Keratinocyte (primary cell): ENCODE data around the gene ZBP1. TPM values are rescaled to one million over a fixed set of nuclear protein-coding genes. Genes with fewer than 3 reads are reported as not detected.

Source experiments
- DNase-seq: peaks from one replicate; pipeline ENCODE4 v3.0.0-alpha.2; 2011; ENCODE audit warnings: low read depth, missing footprints, low spot score
- FAIRE-seq: peaks from 2 replicates; lab custom pipeline; 2011; peaks lifted over from hg19 to GRCh38; lab: Jason Lieb, UNC
- H2AFZ ChIP-seq: 2 replicates; pipeline ENCODE4 v1.6.0; 2012; ENCODE audit warnings: low read length, control low read depth, inconsistent platforms; ENCODE audit not compliant: control insufficient read depth
- H3K27ac ChIP-seq: 2 replicates; pipeline ENCODE4 v1.5.1; 2011; ENCODE audit warnings: low read length; ENCODE audit not compliant: control insufficient read depth, insufficient read depth
- H3K27me3 ChIP-seq: 3 replicates; pipeline ENCODE4 v1.6.0; 2011; ENCODE audit warnings: low read length; ENCODE audit not compliant: control insufficient read depth, insufficient read depth; ENCODE audit errors: extremely low read depth
- H3K36me3 ChIP-seq, 2 experiments: 2 replicates in 1 of 2; 3 replicates in 1 of 2; pipeline ENCODE4 v1.5.1; 2011; ENCODE audit warnings: low read length in 2 of 2, mild to moderate bottlenecking in 1 of 2; ENCODE audit not compliant: control insufficient read depth in 2 of 2, insufficient read depth in 2 of 2; ENCODE audit errors: extremely low read depth in 1 of 2
- H3K4me1 ChIP-seq: 3 replicates; pipeline ENCODE4 v1.5.1; 2011; ENCODE audit warnings: low read length; ENCODE audit not compliant: control insufficient read depth, insufficient read depth; ENCODE audit errors: extremely low read depth
- H3K4me2 ChIP-seq: 3 replicates; pipeline ENCODE4 v1.6.0; 2011; ENCODE audit warnings: low read depth, low read length; ENCODE audit not compliant: control insufficient read depth, insufficient read depth; ENCODE audit errors: extremely low read depth
- H3K4me3 ChIP-seq, 3 experiments: fragments of 200-600 bp in 1 of 3; sonication (generic) in 1 of 3; 2 replicates in 2 of 3; 3 replicates in 1 of 3; pipeline ENCODE4 v1.5.1; 2011 to 2016; ENCODE audit warnings: low read length in 3 of 3, mild to moderate bottlenecking in 3 of 3, control low read depth in 2 of 3, inconsistent platforms in 1 of 3, low read depth in 1 of 3, mixed read lengths in 1 of 3, mixed run types in 1 of 3, moderate library complexity in 1 of 3; ENCODE audit not compliant: control insufficient read depth in 2 of 3, insufficient read depth in 2 of 3; ENCODE audit errors: extremely low read depth in 1 of 3
- H3K79me2 ChIP-seq: 2 replicates; pipeline ENCODE4 v1.6.0; 2012; ENCODE audit warnings: low read length; ENCODE audit not compliant: control insufficient read depth, insufficient read depth
- H3K9ac ChIP-seq: 3 replicates; pipeline ENCODE4 v1.6.0; 2011; ENCODE audit warnings: low read length; ENCODE audit not compliant: control insufficient read depth, insufficient read depth; ENCODE audit errors: extremely low read depth
- H3K9me1 ChIP-seq: 3 replicates; pipeline ENCODE4 v1.6.0; 2011; ENCODE audit warnings: low read length; ENCODE audit not compliant: control insufficient read depth, insufficient read depth; ENCODE audit errors: extremely low read depth
- H3K9me3 ChIP-seq: 2 replicates; pipeline ENCODE4 v1.5.1; 2012; ENCODE audit warnings: low read depth, low read length; ENCODE audit not compliant: control insufficient read depth
- H4K20me1 ChIP-seq: 3 replicates; pipeline ENCODE4 v1.6.0; 2011; ENCODE audit warnings: low read length; ENCODE audit not compliant: control insufficient read depth, insufficient read depth; ENCODE audit errors: extremely low read depth
- EZH2 ChIP-seq: IDR thresholded peaks from one replicate; pipeline ENCODE4 v1.6.1; 2012; ENCODE audit warnings: inconsistent platforms, mild to moderate bottlenecking, low read length, moderate library complexity
- dilution Hi-C: fragments of 300-500 bp; cut with MboI; formaldehyde crosslinking; loops from one replicate; pipeline ENCODE4 v1.7.0; 2020; ENCODE audit warnings: low sequenced_read_pairs; ENCODE audit not compliant: extremely low pct_ligation_motif_present
- polyA plus RNA-seq, 5 experiments: library from polyadenylated mRNA; depleted of rRNA in 3 of 5; stranded (reverse) in 3 of 5; stranded (forward) in 1 of 5; unstranded in 1 of 5; fragments of >200 nt; gene quantifications; 1 replicate in 1 of 5; 2 replicates in 3 of 5; 3 replicates in 1 of 5; pipeline versions ENCODE4 v1.2.1 to v1.2.3, GENCODE V29; 2011 to 2012; ENCODE audit warnings: missing spikeins in 2 of 5, low read depth in 1 of 5, low replicate concordance in 1 of 5
- TF ChIP-seq, protein P1 (sequence below), 3 experiments: IDR thresholded peaks in 1 of 3; conservative IDR thresholded peaks in 1 of 3; optimal IDR thresholded peaks in 1 of 3; 2 replicates in 2 of 3; 3 replicates in 1 of 3; pipeline versions ENCODE3 to v1.5.1; 2011; ENCODE audit warnings: low read length in 3 of 3, mild to moderate bottlenecking in 3 of 3, moderate library complexity in 2 of 3, control low read depth in 1 of 3, inconsistent platforms in 1 of 3; ENCODE audit not compliant: insufficient read depth in 2 of 3; ENCODE audit errors: extremely low read depth in 1 of 3

ZBP1 gene
- polyA plus RNA-seq, 1 donor (not counting 4 experiments of a cell fraction or from before 2014, with no cell fraction given): 0.08 TPM

DNA sequence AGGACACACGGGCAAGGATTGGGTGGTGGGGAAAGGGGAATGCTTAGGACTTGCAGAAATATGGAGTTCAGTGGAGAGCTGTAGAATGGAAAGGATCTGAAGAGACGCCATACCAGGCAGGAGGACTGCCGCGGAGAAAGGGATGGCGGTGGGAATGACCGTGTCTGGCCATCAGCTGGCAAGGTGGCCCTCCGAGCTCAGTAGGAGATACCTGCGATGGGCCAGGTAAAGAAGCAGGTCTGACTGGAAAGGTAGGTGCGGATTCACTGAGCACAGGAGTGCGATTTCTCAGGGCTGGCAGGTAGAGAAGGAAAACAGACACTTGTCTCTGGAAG is 33.3 kb downstream of the ZBP1 start:
- no peak for FAIRE-seq

DNA sequence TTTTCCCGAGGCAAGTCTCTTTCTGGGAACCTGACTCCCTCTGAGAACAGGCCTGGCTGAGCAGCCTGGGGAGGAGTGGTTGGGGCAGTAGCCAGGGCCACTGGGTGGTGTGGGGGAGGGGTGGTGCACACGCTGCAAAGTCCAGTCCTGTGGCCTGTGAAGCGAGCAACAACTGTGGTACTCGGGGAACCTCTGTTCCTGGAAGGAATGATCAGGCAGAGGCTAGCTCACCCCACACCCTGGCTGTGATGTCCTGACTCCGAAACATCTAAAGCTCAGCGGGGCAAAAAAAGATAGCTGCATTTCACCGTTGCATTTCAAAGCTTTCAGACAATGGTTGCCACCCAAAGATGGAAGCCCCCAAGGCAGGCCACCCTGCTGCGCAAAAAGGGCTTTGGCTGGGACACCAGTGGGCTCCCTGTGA is 33.8 kb downstream of the ZBP1 start:
- no peak for DNase-seq

More for the DNA sequence above, 33.3 kb downstream of the ZBP1 start:
- H3K4me1 ChIP-seq: no peaks in the 10 kb centered on the region
- no peak overlapping the region for H2AFZ ChIP-seq
- no peak for TF ChIP-seq EZH2
- TF ChIP-seq, protein P1, sequence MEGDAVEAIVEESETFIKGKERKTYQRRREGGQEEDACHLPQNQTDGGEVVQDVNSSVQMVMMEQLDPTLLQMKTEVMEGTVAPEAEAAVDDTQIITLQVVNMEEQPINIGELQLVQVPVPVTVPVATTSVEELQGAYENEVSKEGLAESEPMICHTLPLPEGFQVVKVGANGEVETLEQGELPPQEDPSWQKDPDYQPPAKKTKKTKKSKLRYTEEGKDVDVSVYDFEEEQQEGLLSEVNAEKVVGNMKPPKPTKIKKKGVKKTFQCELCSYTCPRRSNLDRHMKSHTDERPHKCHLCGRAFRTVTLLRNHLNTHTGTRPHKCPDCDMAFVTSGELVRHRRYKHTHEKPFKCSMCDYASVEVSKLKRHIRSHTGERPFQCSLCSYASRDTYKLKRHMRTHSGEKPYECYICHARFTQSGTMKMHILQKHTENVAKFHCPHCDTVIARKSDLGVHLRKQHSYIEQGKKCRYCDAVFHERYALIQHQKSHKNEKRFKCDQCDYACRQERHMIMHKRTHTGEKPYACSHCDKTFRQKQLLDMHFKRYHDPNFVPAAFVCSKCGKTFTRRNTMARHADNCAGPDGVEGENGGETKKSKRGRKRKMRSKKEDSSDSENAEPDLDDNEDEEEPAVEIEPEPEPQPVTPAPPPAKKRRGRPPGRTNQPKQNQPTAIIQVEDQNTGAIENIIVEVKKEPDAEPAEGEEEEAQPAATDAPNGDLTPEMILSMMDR (optimal IDR thresholded peaks at IDR 0.05 in 1 of 3, IDR thresholded peaks at IDR 0.05 in 1 of 3, conservative IDR thresholded peaks at IDR 0.05 in 1 of 3; ENCODE audit: extremely low read depth in 1 of 3, insufficient read depth in 2 of 3, low read length in 3 of 3): no peak
- no peaks in the 10 kb centered on the region for H3K9me1 ChIP-seq
- H3K4me2 ChIP-seq: no peak overlapping the region
- no peak overlapping the region for H3K27ac ChIP-seq
- peaks cover 51% of the 10 kb centered on the region for H3K27me3 ChIP-seq
- dilution Hi-C loops: no loop called here
- no peaks in the 10 kb centered on the region for H3K79me2 ChIP-seq
- peaks cover 3% of the 10 kb centered on the region for H4K20me1 ChIP-seq
- no peaks in the 10 kb centered on the region for H3K36me3 ChIP-seq
- no peak overlapping the region for H3K4me3 ChIP-seq
- DNase-seq: no peak
- no peak overlapping the region for H3K9ac ChIP-seq
- peaks cover 6% of the 10 kb centered on the region for H3K9me3 ChIP-seq

More for the DNA sequence above, 33.8 kb downstream of the ZBP1 start:
- dilution Hi-C loops: no loop called here
- Histone ChIP-seq H3K27ac (no peak overlapping the region), H4K20me1 (peaks cover 3% of the 10 kb centered on the region), H3K4me2 (no peak overlapping the region), H3K36me3 (no peaks in the 10 kb centered on the region), H3K4me3 (no peak overlapping the region), H3K4me1 (no peaks in the 10 kb centered on the region), H3K9ac (no peak overlapping the region), H2AFZ (no peak overlapping the region), H3K9me3 (peaks cover 6% of the 10 kb centered on the region), H3K9me1 (no peaks in the 10 kb centered on the region), H3K79me2 (no peaks in the 10 kb centered on the region), H3K27me3 (peaks cover 56% of the 10 kb centered on the region)
- FAIRE-seq: no peak
- TF ChIP-seq, protein P1 (optimal IDR thresholded peaks at IDR 0.05 in 1 of 3, IDR thresholded peaks at IDR 0.05 in 1 of 3, conservative IDR thresholded peaks at IDR 0.05 in 1 of 3; ENCODE audit: extremely low read depth in 1 of 3, insufficient read depth in 2 of 3, low read length in 3 of 3): no peak
- no peak for TF ChIP-seq EZH2
